D721Med (cell line): ENCODE results near the gene PRKD1.

Experiments
- DNase-seq: peaks from one replicate; pipeline ENCODE4 v3.0.0; 2011; ENCODE audit warnings: low spot score; ENCODE audit not compliant: insufficient read length
- FAIRE-seq: peaks from 2 replicates; lab custom pipeline; 2011; peaks lifted over from hg19 to GRCh38; lab: Jason Lieb, UNC
- CTCF ChIP-seq: IDR thresholded peaks from 2 replicates; pipeline ENCODE4 v1.5.1; 2012; ENCODE audit warnings: mild to moderate bottlenecking, control low read depth; ENCODE audit not compliant: insufficient read depth; ENCODE audit errors: missing control alignments

The PRKD1 gene

GRCh38 chr14:29618323-29619067, 309.2 kb downstream of the PRKD1 start:
- FAIRE-seq (no peak), DNase-seq (no peak)
- TF ChIP-seq CTCF: no peak

- TF ChIP-seq CTCF: no peak
- FAIRE-seq: no peak
Measured at GRCh38 chr14:29616922-29617321, 310.7 kb downstream of the PRKD1 start.

GRCh38 chr14:29608861-29609260, 318.8 kb downstream of the PRKD1 start:
- FAIRE-seq (no peak), DNase-seq (no peak)
- no peak for TF ChIP-seq CTCF

More at GRCh38 chr14:29616922-29617321, 310.7 kb downstream of the PRKD1 start:
- DNase-seq: no peak

GRCh38 chr14:29607169-29607568, 320.5 kb downstream of the PRKD1 start:
- no peak for TF ChIP-seq CTCF
- DNase-seq (no peak), FAIRE-seq (no peak)

GRCh38 chr14:29603696-29604095, 324.0 kb downstream of the PRKD1 start:
- TF ChIP-seq CTCF: no peak

GRCh38 chr14:29601616-29602015, 326.0 kb downstream of the PRKD1 start:
- FAIRE-seq (no peak), DNase-seq (no peak)
- no peak for TF ChIP-seq CTCF

More at GRCh38 chr14:29603696-29604095, 324.0 kb downstream of the PRKD1 start:
- DNase-seq (no peak), FAIRE-seq (no peak)

- no peak for TF ChIP-seq CTCF
- FAIRE-seq (no peak), DNase-seq (no peak)
Measured at GRCh38 chr14:29587761-29588470, 339.7 kb downstream of the PRKD1 start.
